Heart left ventricle (tissue), 13 donors: Measurements from ENCODE around the gene PLA2G4F.

ENCODE experiments used
- CTCF ChIP-seq, 12 donors: fragments of 200-600 bp; sonication (generic) in 4 of 12; IDR thresholded peaks; one replicate each; pipeline versions ENCODE4 v1.5.0 to v1.8.0; 2018 to 2022; ENCODE audit warnings: antibody characterized with exemption in 12 of 12, mild to moderate bottlenecking in 5 of 12
- POLR2A ChIP-seq, 2 donors: fragments of 450-650 bp; IDR thresholded peaks; one replicate each; pipeline ENCODE4 v1.6.1; 2017; ENCODE audit warnings: antibody characterized with exemption in 2 of 2, mild to moderate bottlenecking in 2 of 2, moderate library complexity in 2 of 2
- donor health status: ischemic (EF 13 %, LVEDD 7.1; RV severe dilation, severe dysfunction).
- donor health status: DM: no; HTN: yes; CAD: no.
- donor health status: DM: no; HTN: no; CAD: no.
- donor health status: ischemic (EF 25% LVEDD 6.9; RV normal size, moderate dysfunction).
- donor health status: ischemic (EF 25% LVEDD 5.7; RV mildly dilated, moderate dysfunction).
- donor health status: ischemic (EF 35%, LVEDD 5.7; RV mildly dilated, moderate dysfunction).
- donor health status: nonischemic (EF 11% LVEDD 7.7; RV severe dilation, severe dysfunction).
- donor health status: DM: yes; HTN: yes; CAD: no.
- donor health status: PGD.
- donor health status: ischemic (EF 29% LVEDD 5.4; RV normal size, mild dysfunction).
- donor health status: nonischemic (EF 23%, LVEDD 6.1; RV moderate dilation, normal function).

- TF ChIP-seq CTCF (IDR thresholded peaks at IDR 0.05): no peak
- no peak for TF ChIP-seq POLR2A (IDR thresholded peaks at IDR 0.05)
Measured at GRCh38 chr15:42135351-42135750, 21.1 kb downstream of the PLA2G4F start.
